Astrocyte (in vitro differentiated cells and primary cell): ENCODE measurements around the gene C10orf67. TPM values are rescaled to one million over a fixed set of nuclear protein-coding genes. Genes with fewer than 3 reads are reported as not detected.
"Not testable (repeated sequence)": the region's sequence is repeated elsewhere in the genome, so short reads cannot be mapped to it uniquely, and the experiment has no call there.

Experiments
- DNase-seq: peaks from one replicate; pipeline ENCODE4 v3.0.0-alpha.2; 2010; ENCODE audit warnings: low read depth
- FAIRE-seq: peaks from 2 replicates; lab custom pipeline; 2011; peaks lifted over from hg19 to GRCh38; lab: Jason Lieb, UNC
- H2AFZ ChIP-seq: 2 replicates; pipeline ENCODE4 v1.6.0; 2012; ENCODE audit warnings: low read depth, low read length, inconsistent platforms
- H3K27ac ChIP-seq: 2 replicates; pipeline ENCODE4 v1.5.1; 2011; ENCODE audit warnings: low read depth, low read length, inconsistent platforms
- H3K27me3 ChIP-seq: 2 replicates; pipeline ENCODE4 v1.6.0; 2011; ENCODE audit warnings: low read length, inconsistent platforms; ENCODE audit not compliant: insufficient read depth
- H3K36me3 ChIP-seq: 2 replicates; pipeline ENCODE4 v1.5.1; 2011; ENCODE audit warnings: low read length, inconsistent platforms; ENCODE audit not compliant: insufficient read depth
- H3K4me1 ChIP-seq: 2 replicates; pipeline ENCODE4 v1.5.1; 2011; ENCODE audit warnings: low read length, inconsistent platforms; ENCODE audit not compliant: insufficient read depth
- H3K4me2 ChIP-seq: 2 replicates; pipeline ENCODE4 v1.6.0; 2012; ENCODE audit warnings: low read length, inconsistent platforms
- H3K4me3 ChIP-seq: 2 replicates; pipeline ENCODE4 v1.5.1; 2011; ENCODE audit warnings: low read depth, mild to moderate bottlenecking, low read length, inconsistent platforms; ENCODE audit not compliant: insufficient read depth
- H3K79me2 ChIP-seq: 2 replicates; pipeline ENCODE4 v1.6.0; 2012; ENCODE audit warnings: mild to moderate bottlenecking, low read length, inconsistent platforms; ENCODE audit not compliant: insufficient read depth
- H3K9ac ChIP-seq: 2 replicates; pipeline ENCODE4 v1.6.0; 2012; ENCODE audit warnings: mild to moderate bottlenecking, low read length, inconsistent platforms
- H3K9me3 ChIP-seq: 2 replicates; pipeline ENCODE4 v1.5.1; 2012; ENCODE audit warnings: low read depth, mild to moderate bottlenecking, low read length, inconsistent platforms; ENCODE audit not compliant: insufficient read depth
- H4K20me1 ChIP-seq: 2 replicates; pipeline ENCODE4 v1.6.0; 2012; ENCODE audit warnings: low read length, inconsistent platforms; ENCODE audit not compliant: insufficient read depth
- H3K27ac Mint-ChIP-seq: one replicate; pipeline ENCODE4 v1.8.0; 2021; ENCODE audit warnings: mild to moderate bottlenecking, mixed read lengths; ENCODE audit not compliant: unreplicated experiment
- H3K27me3 Mint-ChIP-seq: one replicate; pipeline ENCODE4 v1.8.0; 2021; ENCODE audit warnings: low read depth, mixed read lengths; ENCODE audit not compliant: unreplicated experiment
- H3K36me3 Mint-ChIP-seq: one replicate; pipeline ENCODE4 v1.8.0; 2021; ENCODE audit warnings: low read depth, mixed read lengths; ENCODE audit not compliant: unreplicated experiment
- H3K4me1 Mint-ChIP-seq: one replicate; pipeline ENCODE4 v1.8.0; 2021; ENCODE audit warnings: low read depth, mixed read lengths; ENCODE audit not compliant: unreplicated experiment
- H3K4me3 Mint-ChIP-seq: one replicate; pipeline ENCODE4 v1.8.0; 2021; ENCODE audit warnings: mild to moderate bottlenecking, moderate library complexity, mixed read lengths; ENCODE audit not compliant: unreplicated experiment
- H3K9me3 Mint-ChIP-seq: one replicate; pipeline ENCODE4 v1.8.0; 2021; ENCODE audit warnings: mild to moderate bottlenecking, mixed read lengths; ENCODE audit not compliant: unreplicated experiment
- EZH2 ChIP-seq: IDR thresholded peaks from 2 replicates; pipeline ENCODE4 v1.6.1; 2012; ENCODE audit warnings: mild to moderate bottlenecking, low read length, inconsistent platforms; ENCODE audit not compliant: insufficient read depth
- total RNA-seq: library from RNA; stranded (reverse); gene quantifications from 2 replicates; pipeline ENCODE4 v1.2.1, GENCODE V29; 2021
- TF ChIP-seq, protein P1 (sequence below): IDR thresholded peaks from 2 replicates; pipeline ENCODE4 v1.5.1; 2011; ENCODE audit warnings: low read depth, mild to moderate bottlenecking, inconsistent platforms, low read length, moderate library complexity; ENCODE audit not compliant: insufficient read depth

The C10orf67 gene
- total RNA-seq, 1 donor from 2014 or later: 0.27 TPM

DNA sequence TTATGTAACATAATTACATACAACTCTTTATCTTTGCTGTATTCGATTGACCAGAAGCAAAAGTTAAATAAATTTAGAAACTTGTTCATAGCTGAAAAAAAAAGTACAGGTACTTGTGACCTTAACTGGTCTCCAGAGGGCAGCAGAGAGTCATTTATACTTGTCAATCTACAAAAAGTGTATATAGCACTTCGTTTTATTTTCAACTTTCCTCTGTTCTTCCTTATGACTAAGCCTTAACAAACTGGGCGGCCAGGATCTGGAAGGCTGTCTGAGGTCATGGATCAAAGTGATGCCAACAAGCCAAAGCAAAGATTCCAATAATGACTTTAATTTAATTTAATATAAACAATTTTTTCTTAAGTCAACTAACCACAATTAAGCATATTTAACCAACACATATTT is 29.8 kb downstream of the C10orf67 start:
- no peak overlapping the region for H3K9ac ChIP-seq
- peaks cover 3% of the 10 kb centered on the region for H3K9me3 ChIP-seq
- H3K4me3 ChIP-seq: no peak overlapping the region
- H3K27ac Mint-ChIP-seq: no peak overlapping the region
- peak; percentile 83 for FAIRE-seq
- peaks cover 3% of the 10 kb centered on the region for H3K9me3 Mint-ChIP-seq
- no peak for TF ChIP-seq EZH2
- TF ChIP-seq, protein P1, sequence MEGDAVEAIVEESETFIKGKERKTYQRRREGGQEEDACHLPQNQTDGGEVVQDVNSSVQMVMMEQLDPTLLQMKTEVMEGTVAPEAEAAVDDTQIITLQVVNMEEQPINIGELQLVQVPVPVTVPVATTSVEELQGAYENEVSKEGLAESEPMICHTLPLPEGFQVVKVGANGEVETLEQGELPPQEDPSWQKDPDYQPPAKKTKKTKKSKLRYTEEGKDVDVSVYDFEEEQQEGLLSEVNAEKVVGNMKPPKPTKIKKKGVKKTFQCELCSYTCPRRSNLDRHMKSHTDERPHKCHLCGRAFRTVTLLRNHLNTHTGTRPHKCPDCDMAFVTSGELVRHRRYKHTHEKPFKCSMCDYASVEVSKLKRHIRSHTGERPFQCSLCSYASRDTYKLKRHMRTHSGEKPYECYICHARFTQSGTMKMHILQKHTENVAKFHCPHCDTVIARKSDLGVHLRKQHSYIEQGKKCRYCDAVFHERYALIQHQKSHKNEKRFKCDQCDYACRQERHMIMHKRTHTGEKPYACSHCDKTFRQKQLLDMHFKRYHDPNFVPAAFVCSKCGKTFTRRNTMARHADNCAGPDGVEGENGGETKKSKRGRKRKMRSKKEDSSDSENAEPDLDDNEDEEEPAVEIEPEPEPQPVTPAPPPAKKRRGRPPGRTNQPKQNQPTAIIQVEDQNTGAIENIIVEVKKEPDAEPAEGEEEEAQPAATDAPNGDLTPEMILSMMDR: peak; percentile 73
- H3K4me2 ChIP-seq: no peak overlapping the region
- H3K4me1 Mint-ChIP-seq: peaks cover 4% of the 10 kb centered on the region
- H3K36me3 ChIP-seq: no peaks in the 10 kb centered on the region
- H4K20me1 ChIP-seq: no peaks in the 10 kb centered on the region
- H3K79me2 ChIP-seq: no peaks in the 10 kb centered on the region
- peak; percentile 58 for DNase-seq
- H3K4me3 Mint-ChIP-seq: no peak overlapping the region
- peaks cover 2% of the 10 kb centered on the region for H3K36me3 Mint-ChIP-seq
- H3K27me3 Mint-ChIP-seq: peaks cover 9% of the 10 kb centered on the region
- H3K27me3 ChIP-seq: no peaks in the 10 kb centered on the region
- no peak overlapping the region for H3K27ac ChIP-seq
- H2AFZ ChIP-seq: no peak overlapping the region
- no peaks in the 10 kb centered on the region for H3K4me1 ChIP-seq

GRCh38 chr10:23311034-23311433 is 33.6 kb downstream of the C10orf67 start:
- H4K20me1 ChIP-seq: no peaks in the 10 kb centered on the region
- H3K27ac Mint-ChIP-seq: no peak overlapping the region
- no peak overlapping the region for H3K9ac ChIP-seq

DNA sequence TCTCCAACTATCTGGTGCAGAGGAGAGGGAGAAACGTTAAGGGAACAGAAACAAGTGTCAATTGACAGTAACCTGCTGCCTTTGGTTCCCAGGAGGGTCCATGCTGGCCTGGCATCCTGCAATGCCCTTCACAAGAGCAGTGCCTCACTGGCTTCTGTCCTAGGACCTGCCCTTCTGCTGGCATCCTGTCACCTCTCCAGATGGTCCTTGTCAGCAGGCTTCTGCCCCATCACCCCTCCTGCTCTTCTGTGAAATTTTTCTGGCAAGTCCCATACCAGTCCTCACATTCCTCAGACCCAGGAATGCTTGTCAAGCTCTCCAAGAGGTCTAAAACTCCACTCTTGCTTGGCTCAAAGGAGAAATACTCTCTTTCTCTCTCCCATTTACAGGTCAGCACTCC is 34.2 kb downstream of the C10orf67 start:
- Histone ChIP-seq H3K79me2 (no peaks in the 10 kb centered on the region), H3K9me3 (no peaks in the 10 kb centered on the region), H3K36me3 (no peaks in the 10 kb centered on the region), H4K20me1 (no peaks in the 10 kb centered on the region), H3K4me3 (no peak overlapping the region), H2AFZ (no peak overlapping the region), H3K27me3 (no peaks in the 10 kb centered on the region), H3K27ac (no peak overlapping the region), H3K9ac (no peak overlapping the region), H3K4me1 (no peaks in the 10 kb centered on the region), H3K4me2 (no peak overlapping the region)
- H3K36me3 Mint-ChIP-seq: no peaks in the 10 kb centered on the region
- TF ChIP-seq EZH2: no peak
- TF ChIP-seq, protein P1: no peak
- no peak for DNase-seq
- no peaks in the 10 kb centered on the region for H3K9me3 Mint-ChIP-seq
- no peak overlapping the region for H3K27ac Mint-ChIP-seq
- peaks cover 4% of the 10 kb centered on the region for H3K4me1 Mint-ChIP-seq
- H3K27me3 Mint-ChIP-seq: peaks cover 5% of the 10 kb centered on the region
- FAIRE-seq: no peak
- H3K4me3 Mint-ChIP-seq: no peak overlapping the region

More at GRCh38 chr10:23311034-23311433, 33.6 kb downstream of the C10orf67 start:
- Mint-ChIP-seq H3K27me3 (peaks cover 5% of the 10 kb centered on the region), H3K4me3 (no peak overlapping the region), H3K9me3 (no peaks in the 10 kb centered on the region), H3K36me3 (no peaks in the 10 kb centered on the region), H3K4me1 (peaks cover 4% of the 10 kb centered on the region)
- Histone ChIP-seq H3K79me2 (no peaks in the 10 kb centered on the region), H2AFZ (no peak overlapping the region), H3K27ac (no peak overlapping the region), H3K27me3 (no peaks in the 10 kb centered on the region), H3K4me2 (no peak overlapping the region), H3K4me3 (no peak overlapping the region), H3K4me1 (no peaks in the 10 kb centered on the region), H3K36me3 (no peaks in the 10 kb centered on the region), H3K9me3 (no peaks in the 10 kb centered on the region)
- DNase-seq: no peak
- no peak for FAIRE-seq
- TF ChIP-seq, protein P1: no peak
- TF ChIP-seq EZH2: no peak

- not testable (repeated sequence) for H3K36me3 Mint-ChIP-seq, DNase-seq, H3K27ac Mint-ChIP-seq, H3K9me3 Mint-ChIP-seq, H3K36me3 ChIP-seq, H2AFZ ChIP-seq, H3K4me1 Mint-ChIP-seq, H3K9ac ChIP-seq, H3K4me1 ChIP-seq, H3K4me3 Mint-ChIP-seq, H3K4me2 ChIP-seq, H3K27me3 ChIP-seq, H4K20me1 ChIP-seq, H3K9me3 ChIP-seq, FAIRE-seq, H3K4me3 ChIP-seq, H3K27ac ChIP-seq, H3K79me2 ChIP-seq
- peaks cover 16% of the 10 kb centered on the region for H3K27me3 Mint-ChIP-seq
Observed at GRCh38 chr10:23299961-23300360, 44.6 kb downstream of the C10orf67 start.
